GM18873 (cell line): ENCODE measurements around the gene MYT1.
"Not testable (repeated sequence)": the region's sequence is repeated elsewhere in the genome, so short reads cannot be mapped to it uniquely, and the experiment has no call there.

Source experiments
- ATAC-seq: cut with Tn5 transposase; IDR thresholded peaks from one replicate; pipeline ENCODE4 v1.9.1; 2021; ENCODE audit warnings: mild to moderate bottlenecking, moderate library complexity, moderate number of reproducible peaks; ENCODE audit not compliant: unreplicated experiment, low FRiP score

The MYT1 gene

GRCh38 chr20:64166721-64167615, 2.7 kb downstream of the MYT1 start:
- no peak for ATAC-seq

- no peak for ATAC-seq
Measured at GRCh38 chr20:64167676-64168075, 3.4 kb downstream of the MYT1 start.

GRCh38 chr20:64168381-64169090, 4.3 kb downstream of the MYT1 start:
- ATAC-seq = no peak

DNA sequence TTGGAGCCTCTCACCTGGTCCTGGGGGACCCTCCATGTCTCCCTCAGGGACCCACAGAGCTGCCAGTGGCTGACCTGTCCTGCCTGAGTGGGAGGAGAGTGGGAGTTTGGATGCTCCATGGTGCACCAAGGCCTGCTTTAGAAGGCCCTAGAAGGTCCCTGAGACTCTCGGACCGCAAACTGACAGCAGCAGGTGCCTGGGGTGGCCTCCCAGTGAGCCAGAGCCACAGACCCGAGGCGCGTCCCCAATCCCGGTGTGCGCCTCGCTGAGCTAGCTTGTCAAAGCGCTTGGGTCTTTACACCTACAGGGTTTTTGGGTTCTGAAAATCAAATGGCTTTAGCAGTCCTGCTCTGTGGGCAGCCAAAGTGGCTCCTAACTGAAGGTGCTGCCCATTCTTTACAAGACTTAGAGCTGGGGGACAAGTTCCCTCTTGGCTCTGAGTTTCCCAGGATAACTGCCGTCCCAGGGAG, 4.9 kb downstream of the MYT1 start:
- no peak for ATAC-seq

GRCh38 chr20:64171211-64171610, 7.0 kb downstream of the MYT1 start:
- no peak for ATAC-seq

DNA sequence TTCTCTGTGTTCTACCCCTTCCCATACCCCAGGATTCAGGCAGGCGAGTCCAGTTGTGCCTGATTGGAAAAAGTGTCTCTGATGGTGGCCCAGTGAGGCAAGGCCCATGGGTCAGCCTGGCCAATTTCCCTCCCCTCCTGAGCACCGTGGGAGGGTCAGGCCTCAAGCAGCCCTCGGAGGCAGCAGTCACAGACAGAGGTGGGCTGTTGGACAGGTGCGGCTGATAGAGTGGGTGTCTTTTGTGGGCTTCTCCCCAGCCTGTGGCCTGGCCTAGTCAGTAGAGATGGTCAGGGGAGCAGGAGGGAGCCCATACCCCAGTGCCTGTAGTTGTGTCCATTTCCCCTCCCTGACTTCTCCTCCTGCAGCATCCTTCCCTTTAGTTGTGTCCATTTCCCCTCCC, 8.9 kb downstream of the MYT1 start:
- ATAC-seq = no peak

- ATAC-seq = no peak
Measured at GRCh38 chr20:64176551-64176950, 12.3 kb downstream of the MYT1 start.

GRCh38 chr20:64176971-64177370, 12.7 kb downstream of the MYT1 start:
- no peak for ATAC-seq

DNA sequence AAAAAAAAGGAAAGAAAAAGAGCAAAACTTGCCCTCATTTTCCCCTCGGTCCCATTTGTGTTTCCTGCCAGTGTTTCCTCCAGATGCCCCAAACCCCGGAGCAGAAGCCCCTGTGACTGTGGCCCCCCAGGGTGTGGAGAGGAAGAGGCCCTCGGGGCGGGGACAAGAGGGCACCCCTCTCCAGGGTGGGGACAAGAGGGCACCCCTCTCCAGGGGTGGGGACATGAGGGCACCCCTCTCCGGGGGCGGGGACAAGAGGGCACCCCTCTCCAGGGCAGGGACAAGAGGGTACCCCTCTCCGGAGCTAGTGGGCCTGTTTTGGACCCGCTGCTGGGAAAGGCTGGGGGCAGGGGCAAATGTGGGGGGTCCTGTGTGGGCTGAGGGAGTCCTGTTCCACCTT, 13.1 kb downstream of the MYT1 start:
- no peak for ATAC-seq

GRCh38 chr20:64177787-64178186, 13.5 kb downstream of the MYT1 start:
- no peak for ATAC-seq

DNA sequence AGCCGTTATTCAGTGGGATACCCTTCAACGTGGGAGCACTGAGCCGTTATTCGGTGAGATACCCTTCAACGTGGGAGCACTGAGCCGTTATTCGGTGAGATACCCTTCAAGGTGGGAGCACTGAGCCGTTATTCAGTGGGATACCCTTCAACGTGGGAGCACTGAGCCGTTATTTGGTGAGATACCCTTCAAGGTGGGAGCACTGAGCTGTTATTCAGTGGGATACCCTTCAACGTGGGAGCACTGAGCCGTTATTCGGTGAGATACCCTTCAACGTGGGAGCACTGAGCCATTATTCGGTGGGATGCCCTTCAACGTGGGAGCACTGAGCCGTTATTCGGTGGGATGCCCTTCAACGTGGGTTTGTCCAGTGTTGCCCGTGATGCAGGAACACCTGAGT, 14.7 kb downstream of the MYT1 start:
- ATAC-seq = not testable (repeated sequence)

- ATAC-seq = no peak
Measured at GRCh38 chr20:64179805-64180204, 15.6 kb downstream of the MYT1 start.

DNA sequence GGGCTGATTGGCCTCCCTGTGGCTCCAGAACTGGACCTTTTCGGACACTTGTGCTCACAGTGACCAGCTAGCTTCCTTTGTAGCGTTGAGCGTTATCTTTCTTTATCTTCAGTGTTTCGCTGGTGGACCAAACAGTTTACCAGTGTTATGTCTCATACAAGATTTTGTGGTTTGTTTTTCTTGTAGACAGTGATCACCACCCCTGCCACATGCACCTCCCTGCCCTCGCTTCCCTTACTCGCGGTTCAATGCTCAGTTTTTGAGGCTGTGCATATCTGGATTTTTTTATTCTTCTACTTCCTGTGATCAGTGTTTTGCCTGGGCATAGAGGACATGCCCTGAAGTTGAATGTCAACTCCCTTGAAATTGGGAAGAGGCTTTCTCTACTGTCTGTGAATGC, 16.4 kb downstream of the MYT1 start:
- no peak for ATAC-seq

GRCh38 chr20:64181391-64181790, 17.1 kb downstream of the MYT1 start:
- no peak for ATAC-seq

DNA sequence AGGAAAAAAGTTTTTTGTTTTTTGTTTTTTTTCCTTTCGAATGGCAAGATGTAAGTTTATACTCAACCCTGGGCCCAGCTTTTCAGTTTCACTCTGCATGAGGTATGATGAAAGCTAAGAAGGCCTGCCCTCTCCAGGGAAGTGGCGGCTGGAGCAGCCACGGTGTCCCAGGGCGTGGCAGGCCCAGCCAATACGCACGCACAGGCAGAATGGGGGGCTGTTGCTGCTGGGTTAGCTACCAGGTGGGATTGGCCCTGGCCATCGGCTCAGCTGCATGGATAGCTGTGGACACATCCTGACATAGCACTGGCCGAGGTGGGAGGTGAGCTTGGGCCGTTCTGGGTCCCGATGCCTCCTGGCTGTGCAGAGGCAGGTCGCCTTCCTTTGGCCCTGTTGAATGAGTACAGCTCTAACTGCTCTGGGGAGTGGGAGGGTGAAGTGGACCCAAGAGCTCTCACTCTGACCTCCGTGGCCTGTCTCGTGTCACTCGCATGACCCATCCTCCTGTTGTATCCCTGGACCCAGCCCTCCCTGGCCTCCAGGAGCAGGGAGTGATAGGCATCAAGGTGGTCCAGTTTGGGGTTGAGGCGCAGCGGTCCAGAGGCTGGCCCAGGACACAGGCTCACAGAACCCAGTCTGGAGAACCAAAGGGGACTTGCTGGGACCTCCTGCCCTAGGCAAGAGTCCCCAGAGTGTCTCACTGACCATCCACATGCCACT, 18.1 kb downstream of the MYT1 start:
- ATAC-seq = no peak

GRCh38 chr20:64183313-64183712, 19.1 kb downstream of the MYT1 start:
- no peak for ATAC-seq

GRCh38 chr20:64184795-64185194, 20.5 kb downstream of the MYT1 start:
- no peak for ATAC-seq

GRCh38 chr20:64185276-64185900, 21.1 kb downstream of the MYT1 start:
- ATAC-seq = no peak

DNA sequence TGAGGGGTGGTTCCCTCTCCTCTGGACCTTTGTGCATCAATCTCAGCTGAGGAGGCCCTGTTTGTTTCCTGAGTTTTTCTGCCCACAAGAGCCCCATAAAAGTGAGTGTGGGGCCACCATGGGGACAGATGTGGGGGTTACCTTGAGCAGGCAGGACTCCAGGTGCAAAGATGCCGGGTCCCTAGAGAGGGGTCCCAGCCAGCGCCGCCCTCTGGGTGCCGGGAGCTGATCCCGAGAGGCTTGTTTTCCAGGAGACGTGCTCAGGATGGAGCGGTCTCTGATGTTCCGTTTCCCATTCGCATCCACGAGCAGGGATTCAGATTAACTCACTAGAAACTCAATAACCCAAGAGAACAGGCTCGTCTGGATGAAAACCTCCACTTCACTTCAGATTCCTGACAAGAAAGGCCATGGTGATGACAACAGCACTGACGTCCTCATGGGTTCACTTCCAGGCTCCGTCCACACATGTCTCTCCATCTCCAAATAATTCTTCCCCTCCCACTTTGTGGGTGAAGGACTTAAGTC, 21.9 kb downstream of the MYT1 start:
- no peak for ATAC-seq

DNA sequence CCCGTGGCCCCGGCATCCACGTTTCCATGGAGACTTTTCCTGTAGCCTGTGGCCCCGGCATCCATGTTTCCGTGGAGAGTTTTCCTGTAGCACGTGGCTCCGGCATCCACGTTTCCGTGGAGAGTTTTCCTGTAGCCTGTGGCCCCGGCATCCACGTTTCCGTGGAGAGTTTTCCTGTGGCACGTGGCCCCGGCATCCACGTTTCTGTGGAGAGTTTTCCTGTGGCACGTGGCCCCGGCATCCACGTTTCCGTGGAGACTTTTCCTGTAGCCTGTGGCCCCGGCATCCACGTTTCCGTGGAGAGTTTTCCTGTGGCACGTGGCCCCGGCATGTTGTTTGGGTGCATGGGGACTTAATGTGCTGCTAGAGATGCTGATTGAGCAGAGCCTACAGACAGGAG, 23.0 kb downstream of the MYT1 start:
- not testable (repeated sequence) for ATAC-seq
